ENCODE measurements around the gene LHX4.

Gene LHX4

GRCh38 chr1:180256341-180257027 lies 26.4 kb downstream of the LHX4 start:
- H3K4me3 ChIP-seq (replicated peaks; ENCODE audit: low read depth, low read length) = no peak overlapping the region
- no peak for TF ChIP-seq CTCF (IDR thresholded peaks at IDR 0.05; ENCODE audit: insufficient read depth, low read length, poor library complexity, severe bottlenecking)
- H3K36me3 ChIP-seq (ENCODE audit: control insufficient read depth, insufficient read depth, low read length) = no peaks in the 10 kb centered on the region
- DNase-seq (ENCODE audit: extremely low read depth, insufficient read length) = no peak
- no peaks in the 10 kb centered on the region; the same call in 1 of the 2 replicates for H3K27me3 ChIP-seq (replicated peaks; ENCODE audit: control insufficient read depth, insufficient read depth, low read length)

GRCh38 chr1:180257028-180257386 lies 26.9 kb downstream of the LHX4 start:
- no peaks in the 10 kb centered on the region; the same call in 1 of the 2 replicates for H3K27me3 ChIP-seq (replicated peaks; ENCODE audit: control insufficient read depth, insufficient read depth, low read length)
- H3K36me3 ChIP-seq (ENCODE audit: control insufficient read depth, insufficient read depth, low read length) = no peaks in the 10 kb centered on the region
- no peak for DNase-seq (ENCODE audit: extremely low read depth, insufficient read length)
- H3K4me3 ChIP-seq (replicated peaks; ENCODE audit: low read depth, low read length) = no peak overlapping the region
- TF ChIP-seq CTCF (IDR thresholded peaks at IDR 0.05; ENCODE audit: insufficient read depth, low read length, poor library complexity, severe bottlenecking) = no peak

- H3K4me3 ChIP-seq (replicated peaks; ENCODE audit: low read depth, low read length) = no peak overlapping the region
- H3K36me3 ChIP-seq (ENCODE audit: control insufficient read depth, insufficient read depth, low read length) = no peaks in the 10 kb centered on the region
- TF ChIP-seq CTCF (IDR thresholded peaks at IDR 0.05; ENCODE audit: insufficient read depth, low read length, poor library complexity, severe bottlenecking) = no peak
- H3K27me3 ChIP-seq (replicated peaks; ENCODE audit: control insufficient read depth, insufficient read depth, low read length) = no peaks in the 10 kb centered on the region; the same call in 1 of the 2 replicates
- DNase-seq (ENCODE audit: extremely low read depth, insufficient read length) = no peak
These were observed 27.4 kb downstream of the LHX4 start for GRCh38 chr1:180257486-180257885.

GRCh38 chr1:180258290-180258689 lies 28.2 kb downstream of the LHX4 start:
- TF ChIP-seq CTCF (IDR thresholded peaks at IDR 0.05; ENCODE audit: insufficient read depth, low read length, poor library complexity, severe bottlenecking) = no peak

GRCh38 chr1:180258935-180259334 lies 28.9 kb downstream of the LHX4 start:
- TF ChIP-seq CTCF (IDR thresholded peaks at IDR 0.05; ENCODE audit: insufficient read depth, low read length, poor library complexity, severe bottlenecking) = no peak
- H3K27me3 ChIP-seq (replicated peaks; ENCODE audit: control insufficient read depth, insufficient read depth, low read length) = peaks cover 2% of the 10 kb centered on the region; the same call in 1 of the 2 replicates
- H3K36me3 ChIP-seq (ENCODE audit: control insufficient read depth, insufficient read depth, low read length) = no peaks in the 10 kb centered on the region
- H3K4me3 ChIP-seq (replicated peaks; ENCODE audit: low read depth, low read length) = no peak overlapping the region
- no peak for DNase-seq (ENCODE audit: extremely low read depth, insufficient read length)

More at GRCh38 chr1:180258290-180258689, 28.2 kb downstream of the LHX4 start:
- Histone ChIP-seq H3K4me3 (replicated peaks; ENCODE audit: low read depth, low read length) (no peak overlapping the region), H3K36me3 (ENCODE audit: control insufficient read depth, insufficient read depth, low read length) (no peaks in the 10 kb centered on the region), H3K27me3 (replicated peaks; ENCODE audit: control insufficient read depth, insufficient read depth, low read length) (peaks cover 2% of the 10 kb centered on the region; the same call in 1 of the 2 replicates)
- DNase-seq (ENCODE audit: extremely low read depth, insufficient read length) = no peak

Data from GM06990 (cell line).